Ureter (tissue), 1 donor: Measurements from ENCODE around the gene COL25A1. TPM values are rescaled to one million over a fixed set of nuclear protein-coding genes. Genes with fewer than 3 reads are reported as not detected.
"Not testable (repeated sequence)": the region's sequence is repeated elsewhere in the genome, so short reads cannot be mapped to it uniquely, and the experiment has no call there.

Experiments
- DNase-seq: peaks from one replicate; pipeline ENCODE4 v3.0.0-alpha.2; 2020; ENCODE audit warnings: low spot score
- total RNA-seq: library from RNA; stranded (reverse); gene quantifications from one replicate; pipeline ENCODE4 v1.2.4, GENCODE V29; 2023
- donor health status: DM: yes; HTN: yes; CAD: no.

Gene COL25A1
- total RNA-seq, 1 donor from 2014 or later: 3.4 TPM

DNA sequence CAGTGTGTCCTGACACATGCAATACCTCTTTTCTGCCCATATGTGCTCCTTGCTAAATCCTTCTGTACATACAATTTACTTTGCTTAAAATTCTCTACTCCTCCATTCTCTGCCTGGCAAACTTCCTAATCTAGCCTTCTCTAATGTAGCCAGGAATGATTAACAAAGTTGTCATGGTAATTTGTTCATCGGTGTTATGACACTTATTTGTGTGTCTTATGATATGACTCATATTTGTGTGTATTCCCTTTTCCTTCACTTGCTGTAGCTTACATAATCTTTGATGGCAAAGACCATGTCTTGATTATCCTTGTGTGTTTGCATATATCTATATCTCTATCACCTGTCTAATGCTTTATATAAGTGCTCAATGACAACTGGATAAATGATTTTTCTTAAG lies 133.3 kb downstream of the COL25A1 start:
- DNase-seq: no peak

DNA sequence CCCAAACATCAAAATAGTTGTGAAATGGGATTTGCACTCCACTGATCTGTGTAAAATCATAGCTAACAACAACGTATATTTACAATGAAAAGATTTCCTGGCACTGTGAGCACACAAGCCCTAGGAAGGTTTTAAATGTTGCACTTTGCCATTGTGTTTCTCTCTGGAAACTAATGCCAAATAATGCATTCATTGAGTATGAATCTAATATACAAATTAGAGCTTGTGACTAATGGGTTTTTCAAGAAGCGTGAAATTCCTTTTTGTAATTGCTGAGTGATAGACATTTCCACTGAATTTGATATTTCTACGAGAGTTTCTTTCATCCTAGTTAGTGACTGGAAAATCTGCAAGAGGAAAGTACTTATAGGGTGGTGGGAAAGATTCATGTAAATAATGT lies 135.9 kb downstream of the COL25A1 start:
- no peak for DNase-seq

DNA sequence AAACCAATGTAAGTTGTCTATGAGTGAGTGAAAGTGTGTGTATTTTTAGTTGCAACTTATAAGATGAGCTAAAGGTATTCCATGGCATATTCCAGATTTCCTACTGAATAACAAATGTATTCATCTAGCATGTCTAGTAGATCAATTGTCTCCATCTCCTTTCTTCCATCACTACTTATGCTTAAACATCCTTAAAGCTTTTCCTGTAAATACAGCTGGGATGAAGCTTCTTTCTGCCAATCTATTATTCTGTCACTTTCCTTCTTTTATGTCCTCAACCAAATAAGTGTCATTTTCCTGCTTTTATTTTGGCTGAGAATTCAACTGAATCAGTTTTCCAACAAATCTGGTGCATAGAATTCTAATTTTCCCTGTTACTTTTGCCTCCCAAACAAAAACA lies 136.3 kb downstream of the COL25A1 start:
- no peak for DNase-seq

DNA sequence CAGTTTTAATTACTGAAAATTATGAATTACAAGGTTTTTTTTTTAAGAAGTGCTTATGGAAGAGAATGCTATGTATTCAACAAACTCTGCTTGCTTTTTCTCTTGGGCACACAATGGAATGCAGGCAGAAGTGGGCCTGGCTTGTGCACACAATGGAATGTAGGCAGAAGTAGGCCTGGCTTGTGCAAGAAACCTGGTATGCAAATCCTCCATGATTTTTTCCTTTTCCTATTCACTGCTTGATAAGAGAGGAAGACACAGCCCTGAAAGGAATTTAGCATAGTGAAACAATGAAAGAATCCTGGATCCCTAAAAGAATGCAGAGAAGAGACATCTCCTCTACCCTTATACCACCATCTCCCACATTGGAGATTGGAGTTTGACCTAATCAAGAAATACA lies 138.4 kb downstream of the COL25A1 start:
- no peak for DNase-seq

DNA sequence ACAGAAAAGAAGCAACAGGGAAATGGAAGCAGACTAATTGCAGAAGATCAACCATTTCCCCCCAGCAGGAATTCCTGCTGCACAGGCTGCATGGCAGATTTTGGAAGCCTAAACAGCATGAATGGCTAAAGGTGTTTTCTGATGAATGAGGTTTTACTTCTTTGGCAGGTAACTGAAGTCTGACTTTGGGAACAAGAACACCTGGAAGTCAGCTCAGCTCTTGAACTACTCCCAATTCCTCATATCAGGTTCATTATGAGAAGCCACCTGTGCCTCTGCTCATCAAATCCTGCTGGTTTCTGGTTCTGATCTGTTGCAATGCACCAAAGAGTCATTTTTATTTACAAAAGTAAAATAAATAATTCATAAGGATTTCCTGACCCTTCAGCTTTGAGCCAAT lies 139.0 kb downstream of the COL25A1 start:
- no peak for DNase-seq

DNA sequence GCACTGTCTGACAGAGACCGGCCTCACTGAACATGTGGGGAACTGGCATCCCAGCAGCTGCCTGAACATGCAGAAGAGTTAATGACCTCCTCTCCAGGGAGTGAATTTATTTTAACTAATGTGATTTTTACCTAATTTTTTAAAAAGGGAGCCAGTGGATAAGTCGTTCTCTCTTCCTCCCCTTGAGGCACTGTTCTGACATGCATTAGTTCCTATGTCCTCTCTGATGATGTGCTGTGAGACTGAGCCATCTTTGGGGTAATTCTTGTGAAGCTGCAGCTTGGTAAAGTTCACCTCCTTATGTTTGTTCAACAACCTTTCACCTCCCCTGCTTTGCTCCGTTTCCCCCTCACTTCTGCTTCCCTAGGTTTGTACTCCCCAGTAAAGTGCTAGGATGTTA lies 139.7 kb downstream of the COL25A1 start:
- DNase-seq: no peak

DNA sequence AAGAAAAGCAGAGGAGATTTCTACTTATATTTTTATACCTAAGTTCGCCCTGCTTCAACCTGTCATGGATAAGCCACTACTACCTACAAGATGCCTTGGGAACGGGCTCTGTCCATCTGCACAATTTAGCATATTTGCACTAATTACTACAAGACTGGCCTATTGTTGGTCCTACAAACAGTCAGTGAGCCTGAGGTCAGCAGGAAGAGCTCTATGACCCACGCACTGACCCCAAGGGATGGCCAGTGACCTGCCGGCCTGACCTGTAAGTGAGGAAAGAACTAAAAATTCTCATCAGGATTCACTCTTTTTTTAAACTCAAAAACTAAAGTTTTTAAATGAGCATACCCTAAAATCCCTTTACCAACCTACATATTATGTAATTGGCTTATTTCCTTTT lies 142.0 kb downstream of the COL25A1 start:
- no peak for DNase-seq

DNA sequence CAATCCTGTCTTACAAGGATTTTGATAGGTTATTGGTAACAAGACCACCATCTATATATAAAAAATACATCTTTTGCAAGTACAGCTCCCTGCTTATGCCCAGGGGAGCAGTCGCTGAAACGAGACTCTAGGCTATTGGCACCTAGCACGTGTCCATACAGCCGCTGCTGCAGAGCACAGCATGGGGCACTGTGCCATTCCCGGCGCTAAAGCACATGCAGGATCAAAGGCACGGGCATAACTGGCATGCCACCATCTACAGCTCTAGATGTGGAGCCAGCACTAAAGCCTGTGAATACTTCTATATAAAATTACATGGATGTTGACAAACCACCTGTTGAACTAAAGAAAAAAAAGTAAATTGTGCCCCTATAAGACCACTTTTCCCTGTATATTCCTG lies 144.8 kb downstream of the COL25A1 start:
- DNase-seq: no peak

DNA sequence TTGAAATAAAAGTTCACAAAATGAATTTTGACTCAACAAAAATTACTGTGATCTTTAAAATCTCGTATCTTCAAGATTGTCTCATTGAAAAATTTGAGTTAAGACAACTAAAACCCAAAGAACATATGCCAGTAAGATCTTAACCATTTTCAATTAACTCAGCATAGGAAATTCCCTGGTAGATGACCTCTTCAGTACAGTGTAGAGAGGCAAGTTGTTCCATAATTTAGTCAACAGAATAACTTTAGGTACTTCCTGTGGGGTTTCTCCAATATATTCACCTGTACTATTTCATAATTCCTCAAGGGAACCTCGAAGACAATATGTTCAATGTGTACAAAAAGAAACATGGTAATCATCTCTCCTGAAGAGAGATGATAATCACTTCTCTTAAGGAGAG lies 145.3 kb downstream of the COL25A1 start:
- DNase-seq: no peak

DNA sequence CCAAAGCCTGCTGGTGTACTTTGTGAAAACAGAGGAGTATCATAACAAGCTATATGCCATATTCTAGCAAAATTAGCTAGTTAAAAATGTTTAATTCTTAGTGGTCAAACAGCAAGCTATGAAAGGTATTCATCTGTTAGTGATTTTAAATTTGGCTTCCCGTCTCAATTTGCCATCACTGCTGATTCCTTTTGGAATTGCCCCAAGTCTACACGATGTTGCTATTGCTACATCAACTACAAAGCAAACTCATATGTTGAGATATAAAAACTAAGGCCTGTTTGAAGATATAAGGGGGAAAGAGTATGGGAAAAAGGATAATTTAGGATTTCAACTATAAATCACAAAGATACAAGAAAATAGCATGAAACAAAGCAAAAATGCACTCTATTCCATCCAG lies 146.1 kb downstream of the COL25A1 start:
- DNase-seq: no peak

DNA sequence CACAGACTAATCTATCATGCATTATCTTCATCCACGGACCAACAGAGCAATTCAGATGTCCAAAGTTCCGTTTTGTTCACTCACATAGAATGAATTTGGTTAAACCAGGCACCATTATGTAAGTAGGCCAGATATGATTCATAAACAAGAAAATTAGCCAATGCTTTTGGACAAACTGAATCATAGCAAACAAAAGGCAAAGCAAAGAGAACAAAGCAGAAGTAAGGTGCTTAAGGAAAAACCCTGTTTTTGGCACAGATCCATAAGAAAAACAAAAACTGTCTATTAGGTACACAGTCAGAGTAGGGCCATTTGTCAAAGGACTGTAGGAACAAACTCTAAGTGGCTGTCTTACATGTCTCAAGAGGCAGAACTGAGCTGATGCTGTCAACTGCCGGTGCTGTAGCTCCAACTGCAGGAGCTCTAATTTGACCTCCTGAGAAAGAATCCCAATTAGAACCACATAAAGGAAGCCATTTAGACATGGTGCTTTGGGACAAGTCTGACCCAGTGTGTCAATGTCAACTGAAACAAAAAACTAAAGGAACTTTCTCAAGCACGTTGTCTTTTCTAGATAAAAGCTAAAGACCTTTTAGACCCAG lies 146.7 kb downstream of the COL25A1 start:
- DNase-seq: no peak

DNA sequence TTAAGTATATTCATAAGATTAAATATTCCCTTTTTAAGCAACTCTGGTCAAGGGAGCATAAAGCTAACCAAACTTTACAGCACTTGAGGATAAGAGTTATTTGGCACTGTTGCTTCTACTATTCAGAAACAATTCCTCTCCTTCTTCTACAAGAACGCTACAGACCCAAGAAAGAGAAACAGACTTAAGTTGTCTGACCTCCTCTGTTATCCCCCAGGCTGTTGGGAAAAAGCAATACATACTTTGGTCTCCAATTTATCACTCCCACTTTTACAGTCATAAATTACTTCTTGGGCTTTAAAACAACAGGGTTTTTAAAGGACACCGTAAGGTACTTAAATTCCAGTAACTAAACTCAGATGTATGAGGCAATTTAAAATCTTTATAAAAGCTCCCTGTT lies 147.4 kb downstream of the COL25A1 start:
- DNase-seq: no peak

DNA sequence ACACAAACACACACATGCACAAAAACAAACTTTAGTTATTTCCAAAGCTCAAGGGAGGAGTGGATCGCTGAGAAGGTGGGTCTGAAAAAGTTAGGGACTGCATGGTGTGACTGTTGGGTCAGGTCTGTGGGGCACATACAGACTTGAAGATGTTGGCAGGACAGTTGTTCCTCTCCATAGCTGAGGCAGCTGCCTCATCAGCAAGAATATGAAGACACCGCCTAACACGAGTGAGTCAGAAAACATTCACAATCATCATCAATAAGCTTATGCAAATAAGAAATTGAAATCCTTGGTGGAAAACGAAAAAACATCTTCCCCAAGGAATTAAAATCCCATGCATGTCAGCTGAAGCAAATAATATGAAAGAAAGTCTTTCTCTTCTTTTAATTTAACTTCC lies 148.0 kb downstream of the COL25A1 start:
- no peak for DNase-seq

DNA sequence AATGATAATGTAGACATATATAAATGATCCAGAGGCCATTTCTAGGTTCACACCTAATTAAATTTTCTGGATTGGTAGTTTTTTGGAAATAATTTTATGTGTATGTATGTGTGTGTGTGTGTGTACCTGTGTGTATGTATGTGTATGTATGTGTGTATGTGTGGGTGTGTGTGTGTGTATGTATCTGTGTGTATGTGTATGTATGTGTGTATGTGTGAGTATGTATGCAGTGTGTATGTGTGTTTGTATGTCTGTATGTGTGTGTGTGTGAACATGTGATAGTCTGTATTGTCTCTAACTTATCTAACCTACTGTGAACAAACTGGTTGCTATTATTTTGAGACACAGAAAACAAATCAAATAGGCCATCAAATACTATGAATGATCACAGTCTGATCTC lies 152.6 kb downstream of the COL25A1 start:
- no peak for DNase-seq

DNA sequence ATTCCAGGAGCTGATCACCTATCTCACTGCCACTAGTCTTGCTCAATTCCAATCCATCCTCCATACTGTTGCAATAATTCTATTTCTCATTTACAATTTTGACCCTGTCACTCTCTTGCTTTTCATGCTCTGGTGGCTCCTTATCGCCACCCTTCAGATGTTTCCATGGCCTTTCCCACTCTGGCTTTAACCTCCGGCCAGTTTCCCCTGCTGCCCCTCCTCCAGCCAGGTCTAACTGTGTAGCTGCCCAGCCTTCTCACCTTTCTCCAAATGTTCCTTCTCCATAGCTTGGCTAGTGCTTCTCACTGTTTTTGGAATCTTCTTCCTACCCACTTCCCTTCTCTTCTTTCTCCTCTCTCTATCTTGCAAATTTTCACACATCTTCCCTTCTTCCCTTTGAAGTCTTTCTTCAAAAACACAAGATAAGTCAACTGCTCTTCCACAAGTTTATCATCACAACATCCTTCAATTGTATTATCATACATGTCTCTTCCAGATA lies 153.8 kb downstream of the COL25A1 start:
- DNase-seq: no peak

DNA sequence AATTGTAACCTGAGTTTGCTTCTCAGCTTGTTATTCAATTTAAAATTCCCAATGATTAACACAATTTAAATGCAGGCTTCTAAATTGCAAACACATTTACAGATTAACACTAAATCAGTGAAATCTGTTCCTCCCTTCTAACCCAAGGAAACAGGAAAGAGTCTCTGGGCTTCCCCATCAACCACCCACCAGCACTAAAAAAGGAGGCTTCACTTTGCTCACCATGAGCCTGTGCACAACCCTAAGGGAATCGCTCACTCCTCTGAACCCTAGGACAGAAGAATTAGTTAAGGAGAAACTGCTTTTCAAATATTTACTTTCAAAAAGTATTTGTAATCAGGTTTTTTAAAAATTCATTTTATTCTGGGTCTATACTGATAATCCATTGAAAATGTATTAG lies 155.3 kb downstream of the COL25A1 start:
- DNase-seq: no peak

DNA sequence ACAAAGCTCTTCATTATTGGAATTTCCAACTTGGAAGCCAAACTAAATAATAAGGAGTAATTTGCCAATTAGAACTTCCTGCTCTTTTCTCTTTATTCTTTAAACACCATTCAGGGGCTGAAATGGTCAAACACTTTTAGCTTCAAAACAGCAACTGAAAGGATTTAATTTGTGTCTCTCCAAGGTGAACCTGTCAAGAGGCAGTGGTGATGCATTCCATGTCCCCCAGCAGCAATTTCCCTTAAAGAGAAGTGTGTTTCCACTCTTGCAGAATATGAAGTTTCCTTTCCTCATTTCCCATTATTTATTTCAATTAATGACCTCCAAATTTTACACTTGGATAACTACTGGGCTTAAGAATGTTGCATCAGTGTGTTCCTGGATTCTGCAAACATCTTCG lies 156.0 kb downstream of the COL25A1 start:
- no peak for DNase-seq

DNA sequence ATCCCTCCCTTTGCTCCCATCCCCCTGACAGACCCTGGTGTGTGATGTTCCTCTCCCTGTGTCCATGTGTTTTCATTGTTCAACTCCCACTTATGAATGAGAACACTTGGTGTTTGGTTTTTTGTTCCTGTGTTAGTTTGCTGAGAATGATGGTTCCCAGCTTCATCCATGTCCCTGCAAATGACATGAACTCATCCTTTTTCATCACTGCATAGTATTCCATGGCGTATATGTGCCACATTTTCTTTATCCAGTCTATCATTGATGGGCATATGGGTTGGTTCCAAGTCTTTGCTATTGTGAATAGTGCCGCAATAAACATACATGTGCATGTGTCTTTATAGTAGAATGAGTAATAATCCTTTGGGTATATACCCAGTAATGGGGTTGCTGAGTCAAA lies 164.3 kb downstream of the COL25A1 start:
- DNase-seq: not testable (repeated sequence)

DNA sequence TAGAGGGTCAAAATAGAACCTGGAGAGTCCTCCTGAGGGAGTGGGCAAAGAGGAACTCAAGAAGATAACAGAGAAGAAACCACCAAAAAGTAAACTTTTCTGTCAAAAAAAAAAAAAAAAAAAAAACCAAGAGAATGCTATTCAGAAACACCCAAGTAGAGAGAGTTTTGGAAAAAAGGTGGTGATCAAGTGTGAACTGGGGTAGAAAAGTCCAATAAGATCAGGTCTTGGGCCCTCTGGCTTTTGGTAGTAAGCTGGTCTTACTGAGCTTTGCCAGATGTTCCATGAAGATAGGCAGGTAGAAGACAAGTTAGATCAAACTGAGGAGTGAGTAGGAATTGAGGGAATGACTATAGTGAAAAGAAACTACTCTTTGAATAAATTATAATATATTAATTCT lies 167.5 kb downstream of the COL25A1 start:
- DNase-seq: no peak

DNA sequence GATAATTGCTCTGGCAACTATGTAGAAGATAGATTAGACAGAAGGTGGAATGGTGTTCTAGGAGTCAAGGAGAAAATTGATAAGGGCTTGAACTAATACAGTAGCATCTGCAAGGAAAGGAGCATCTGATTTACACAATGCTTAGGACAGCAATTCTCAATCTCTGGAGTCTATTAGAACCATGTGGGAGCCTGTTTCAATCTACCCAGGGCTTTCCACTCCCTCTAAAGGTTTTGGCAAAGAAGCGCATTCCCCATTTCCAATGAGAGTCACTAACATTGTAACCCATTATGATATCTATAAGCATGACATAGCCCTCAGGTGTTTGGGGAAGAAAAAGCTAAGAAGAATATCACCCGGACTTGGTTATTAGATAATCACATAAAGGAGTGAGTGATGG lies 168.2 kb downstream of the COL25A1 start:
- DNase-seq: no peak

DNA sequence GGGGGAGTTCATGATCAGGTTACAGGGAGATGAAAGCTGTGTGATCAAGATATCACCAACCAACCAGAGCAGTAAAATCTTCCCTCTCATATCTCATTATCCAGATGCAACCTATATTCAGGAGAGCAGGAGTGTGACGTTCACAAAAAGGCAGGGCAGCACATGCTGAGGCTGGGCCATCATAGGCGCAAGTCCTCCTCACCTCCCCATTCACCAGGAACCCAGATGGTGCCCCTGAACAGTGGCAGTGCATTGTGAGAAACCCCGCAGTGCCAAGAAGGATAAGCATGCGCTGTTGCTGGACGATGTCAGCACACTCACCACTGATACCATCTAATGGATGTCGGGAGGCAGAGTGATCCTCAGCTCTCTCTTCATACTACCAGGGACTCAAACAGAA lies 170.9 kb downstream of the COL25A1 start:
- DNase-seq: no peak

DNA sequence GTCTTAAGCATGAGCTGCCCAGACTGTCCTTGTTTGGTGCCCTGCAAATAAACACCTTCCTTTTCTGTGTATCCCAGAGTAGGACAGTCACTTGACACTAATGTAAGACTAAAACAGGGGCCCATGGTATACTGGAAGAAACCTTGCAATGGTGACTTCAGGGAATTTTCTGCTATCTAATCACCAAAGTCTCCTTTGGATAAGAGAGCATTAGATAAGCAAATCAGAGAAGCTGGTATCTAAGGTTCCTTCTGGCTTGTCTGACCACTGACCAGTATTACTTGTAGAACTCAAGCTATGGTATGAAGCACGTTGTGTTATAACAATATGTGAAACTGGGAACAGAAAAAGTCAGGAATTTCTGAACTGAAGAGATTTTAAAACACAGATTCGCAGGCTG lies 173.9 kb downstream of the COL25A1 start:
- DNase-seq: no peak

DNA sequence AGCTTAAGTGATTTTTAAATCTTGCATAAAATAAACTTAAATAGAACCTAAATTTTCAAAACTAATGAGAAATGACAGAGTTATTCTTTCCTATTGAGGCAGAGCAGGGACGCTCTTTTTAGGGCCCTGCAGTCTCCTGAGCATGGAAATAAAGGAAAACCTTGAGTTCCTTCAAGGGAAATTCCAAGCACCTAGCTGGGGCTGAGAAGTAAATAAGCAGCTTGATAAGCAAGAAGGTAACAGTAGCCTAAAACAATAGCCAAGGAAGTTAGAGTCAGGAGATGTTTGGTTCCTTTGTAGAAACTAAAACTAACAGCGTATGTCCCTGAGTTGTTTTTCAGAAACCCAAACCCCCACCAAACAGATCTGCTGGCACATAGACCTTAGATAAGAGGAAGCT lies 174.6 kb downstream of the COL25A1 start:
- no peak for DNase-seq

DNA sequence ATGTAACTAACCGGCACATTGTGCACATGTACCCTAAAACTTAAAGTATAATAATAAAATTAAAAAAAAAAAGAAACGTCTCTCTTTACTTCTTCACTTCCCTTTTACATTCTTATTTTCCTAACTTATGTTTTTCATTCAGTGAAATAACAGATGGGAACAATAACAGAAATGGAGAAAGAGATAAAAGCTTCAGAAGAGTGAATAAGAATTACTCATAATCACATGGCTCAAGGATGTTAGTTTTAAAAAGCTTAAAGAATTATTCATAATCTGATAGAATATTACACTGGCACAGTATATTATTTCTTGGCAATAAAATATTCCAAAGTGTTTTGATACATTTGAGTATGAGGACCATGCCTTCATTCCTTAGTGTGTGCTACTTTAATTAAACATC lies 175.6 kb downstream of the COL25A1 start:
- DNase-seq: no peak

DNA sequence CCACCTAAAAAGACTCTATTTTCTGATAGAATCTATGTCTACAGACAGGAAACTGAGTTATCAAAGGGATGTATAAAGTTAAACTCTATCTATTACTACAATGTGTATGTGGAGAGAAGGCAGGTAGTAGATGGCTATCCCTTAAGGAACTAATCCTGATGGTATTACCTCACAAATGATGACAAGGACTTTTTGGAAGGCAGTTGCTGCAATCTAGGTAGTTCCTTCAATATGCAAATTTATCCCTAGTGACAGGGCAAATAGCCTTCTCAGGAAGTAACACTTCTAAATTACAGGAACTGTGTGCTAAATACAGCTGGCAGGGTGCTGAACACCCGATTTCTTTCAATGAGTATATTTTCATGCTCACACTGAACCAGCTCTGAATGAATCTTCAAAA lies 177.4 kb downstream of the COL25A1 start:
- no peak for DNase-seq
